MV-4-11 (cell line): ENCODE results near the gene RAB11FIP3.

ENCODE experiments used
- DNase-seq: peaks from one replicate; lab custom pipeline; 2025; lab: John Stamatoyannopoulos, UW

The RAB11FIP3 gene

GRCh38 chr16:533391-534123, 108.1 kb downstream of the RAB11FIP3 start:
- no peak for DNase-seq

DNA sequence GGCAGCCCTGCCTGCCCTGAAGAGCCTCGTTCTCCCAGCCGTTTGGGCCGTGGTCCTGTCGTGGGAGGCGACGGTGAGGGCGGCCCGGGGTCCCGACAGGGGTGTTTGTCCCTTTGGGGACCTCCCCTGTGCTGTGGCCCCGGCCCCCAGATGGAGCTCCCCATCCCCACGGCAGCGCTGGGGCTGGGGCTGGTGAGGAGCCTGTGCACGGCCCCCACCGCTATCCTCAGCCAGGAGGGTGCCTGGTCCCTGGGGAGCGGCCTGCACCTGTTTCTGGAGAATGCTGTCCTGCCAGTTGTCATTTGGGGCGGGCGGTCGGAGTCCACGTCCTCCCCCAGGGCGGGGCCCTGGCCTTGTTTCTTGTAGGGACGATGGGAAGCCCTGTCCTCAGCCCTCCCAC, 108.7 kb downstream of the RAB11FIP3 start:
- DNase-seq = no peak

- DNase-seq = no peak
These were observed 109.5 kb downstream of the RAB11FIP3 start for GRCh38 chr16:534856-535445.

- DNase-seq = peak; percentile 60
These were observed 110.3 kb downstream of the RAB11FIP3 start for GRCh38 chr16:535446-536405.

DNA sequence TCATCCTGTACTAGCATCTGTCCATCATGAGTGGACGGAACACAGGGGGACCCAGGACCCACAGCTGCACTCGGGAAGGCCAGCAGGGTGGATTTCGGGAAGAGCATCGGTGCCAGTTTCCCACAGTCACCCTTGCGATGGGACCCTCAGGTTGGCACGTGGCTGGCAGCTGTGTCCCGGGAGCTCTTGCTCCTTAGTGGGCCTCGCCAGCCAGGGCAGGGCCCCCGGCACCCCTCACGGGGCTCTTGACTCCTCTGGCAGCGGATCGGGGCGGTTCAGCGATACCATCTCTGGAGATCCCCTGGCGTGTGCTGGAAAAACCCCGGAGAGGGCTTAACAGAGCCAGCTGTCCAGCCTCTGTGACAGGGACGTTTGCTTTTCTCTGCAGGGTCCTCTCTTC, 111.3 kb downstream of the RAB11FIP3 start:
- no peak for DNase-seq

DNA sequence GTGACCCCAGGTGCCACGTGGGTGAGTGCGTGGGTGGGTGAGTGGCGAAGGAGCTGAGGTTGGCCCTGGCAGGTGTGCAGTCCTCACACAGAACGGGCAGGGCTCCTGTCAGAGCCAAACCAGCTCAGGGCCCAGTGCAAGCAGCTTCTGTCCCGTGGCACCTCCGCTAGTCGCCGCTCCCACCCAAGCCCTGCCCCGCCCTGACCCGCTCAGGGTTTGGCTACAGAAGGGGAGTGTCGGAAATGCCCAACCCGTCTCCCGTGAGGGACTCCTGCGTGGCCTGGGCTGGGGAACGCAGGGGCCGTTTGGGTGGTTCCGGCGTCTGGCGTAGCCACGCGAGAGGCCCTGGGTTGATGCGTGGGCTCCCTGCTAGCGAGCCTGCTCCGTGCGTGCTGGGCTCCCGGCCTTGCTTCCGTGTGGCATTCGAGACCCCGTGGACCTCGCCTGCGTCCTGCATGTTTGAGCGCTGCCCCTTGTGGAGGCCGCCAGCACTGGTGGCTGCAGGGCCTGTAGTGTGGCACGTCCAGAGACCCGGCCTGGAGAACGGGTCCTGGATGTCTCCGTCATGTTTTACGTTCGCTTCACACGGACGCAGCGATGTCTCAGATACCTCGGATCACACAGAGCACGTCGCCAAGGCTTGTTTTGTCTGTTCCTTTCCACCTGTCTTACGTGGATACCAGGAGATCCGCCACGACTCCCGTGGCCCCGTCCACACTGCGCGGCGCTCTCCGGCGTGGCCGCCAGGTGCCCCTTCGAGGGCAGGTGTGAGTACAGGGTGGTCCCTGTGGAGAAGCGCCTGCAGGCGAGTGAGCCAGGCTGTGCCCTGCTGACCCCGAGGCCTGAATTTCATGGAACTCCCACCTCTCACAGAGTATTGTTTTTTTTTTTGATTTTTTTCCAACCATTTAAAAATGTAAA, 112.2 kb downstream of the RAB11FIP3 start:
- no peak for DNase-seq

DNA sequence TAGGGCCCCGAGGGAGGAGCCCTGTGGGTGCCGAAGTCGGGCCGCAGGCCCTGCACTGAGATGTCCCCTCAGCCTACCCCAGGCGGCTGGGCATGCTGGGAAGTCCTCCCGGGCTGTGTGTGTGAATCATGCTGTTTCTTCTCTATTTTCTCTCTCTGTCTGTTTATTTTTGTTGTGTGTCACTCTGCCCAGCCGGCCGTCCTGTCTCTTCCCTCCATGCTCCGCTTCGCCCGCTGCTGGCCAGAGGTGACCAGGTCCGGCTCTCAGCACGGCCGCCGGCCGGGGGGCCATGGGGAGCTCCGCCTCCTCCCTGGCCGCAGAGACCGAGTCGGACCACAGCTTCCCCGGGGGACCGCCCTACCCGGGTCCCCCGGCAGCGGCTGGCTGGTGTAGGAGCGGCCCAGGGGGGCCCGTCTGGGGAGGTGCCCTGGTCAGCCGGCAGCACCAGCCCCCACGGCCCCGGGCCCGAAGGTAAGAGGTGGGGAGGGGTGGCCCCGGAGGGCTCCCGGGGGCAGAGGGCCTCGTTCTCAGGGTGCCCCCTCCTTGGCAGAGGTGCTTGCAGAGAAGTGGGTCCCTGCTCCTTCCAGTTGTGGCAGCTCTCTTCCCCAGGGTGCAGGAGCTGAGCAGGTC, 114.6 kb downstream of the RAB11FIP3 start:
- DNase-seq = no peak

DNA sequence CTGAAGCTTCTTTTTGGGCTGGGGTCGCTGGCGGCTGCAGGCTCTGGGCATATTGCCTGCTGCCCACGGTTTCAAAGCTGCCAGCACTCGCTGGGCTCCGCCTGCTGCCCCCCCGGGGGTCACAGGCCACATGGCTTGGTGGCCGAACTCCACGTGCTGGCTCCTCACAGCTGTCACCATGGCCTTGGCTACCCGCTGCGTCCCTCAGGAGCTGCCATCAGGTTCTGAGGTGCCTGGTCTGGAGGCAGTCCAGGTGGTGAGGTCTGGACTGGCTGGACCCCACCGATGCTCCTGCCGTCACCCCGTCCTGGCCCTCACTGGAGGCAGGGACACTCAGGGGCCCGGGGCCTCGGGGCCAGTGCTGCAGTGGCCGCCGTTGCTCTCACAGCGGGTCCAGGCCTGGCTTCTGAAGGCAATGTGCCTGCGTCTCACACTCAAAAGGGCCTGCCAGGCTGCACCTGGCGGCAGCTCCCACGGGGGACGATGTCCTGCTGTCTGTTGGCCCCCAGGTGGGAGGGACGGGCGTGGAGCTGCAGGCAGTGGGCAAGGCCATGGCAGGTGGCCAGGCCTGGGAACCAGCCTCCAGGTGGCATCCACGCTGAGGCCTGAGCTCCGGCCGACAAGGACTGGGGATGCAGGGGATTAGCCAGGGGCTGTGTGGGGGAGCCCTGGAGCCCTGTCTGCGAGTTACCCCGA, 115.3 kb downstream of the RAB11FIP3 start:
- DNase-seq = no peak

DNA sequence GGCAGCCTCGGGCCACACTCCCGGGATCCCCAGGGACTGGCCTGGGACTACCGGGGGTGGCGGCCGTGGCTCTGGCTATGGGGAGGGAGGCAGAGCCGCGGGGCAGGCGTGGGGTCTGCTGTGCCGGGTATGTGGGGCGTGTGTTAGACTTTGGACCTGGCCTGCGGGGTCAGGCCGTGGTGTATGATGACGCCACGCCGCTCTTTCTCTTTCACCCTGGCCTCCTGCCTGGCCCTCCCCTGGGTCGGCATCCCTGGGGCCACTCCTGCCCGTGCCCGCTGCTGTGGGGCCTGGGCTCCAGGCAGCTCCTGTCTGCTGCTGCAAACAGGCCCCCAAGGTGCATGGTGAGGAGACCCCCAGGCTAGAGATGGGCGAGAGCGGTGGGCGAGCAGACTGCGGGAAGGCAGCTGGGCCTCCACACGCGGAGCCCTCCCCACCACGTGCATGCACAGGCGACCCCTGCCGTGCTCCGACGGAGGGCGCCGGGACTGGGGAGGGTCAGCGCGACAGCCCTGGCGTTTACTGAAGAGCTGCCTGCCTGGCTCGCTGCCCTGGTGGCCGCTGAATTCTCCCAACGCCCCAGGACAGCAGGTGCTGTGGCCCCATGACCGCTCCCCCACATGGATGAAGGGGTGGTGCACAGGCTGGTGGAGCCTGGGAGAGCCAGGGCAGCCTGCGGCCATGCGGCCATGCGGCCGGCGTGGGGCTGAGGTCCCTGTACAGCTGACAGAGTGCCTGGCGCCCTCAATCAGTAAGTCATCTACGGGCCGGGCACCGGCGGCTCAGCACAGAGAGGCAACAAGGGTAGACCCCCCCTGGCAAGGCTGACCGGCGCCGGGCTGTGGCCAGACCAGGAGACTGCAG, 118.1 kb downstream of the RAB11FIP3 start:
- DNase-seq = no peak

DNA sequence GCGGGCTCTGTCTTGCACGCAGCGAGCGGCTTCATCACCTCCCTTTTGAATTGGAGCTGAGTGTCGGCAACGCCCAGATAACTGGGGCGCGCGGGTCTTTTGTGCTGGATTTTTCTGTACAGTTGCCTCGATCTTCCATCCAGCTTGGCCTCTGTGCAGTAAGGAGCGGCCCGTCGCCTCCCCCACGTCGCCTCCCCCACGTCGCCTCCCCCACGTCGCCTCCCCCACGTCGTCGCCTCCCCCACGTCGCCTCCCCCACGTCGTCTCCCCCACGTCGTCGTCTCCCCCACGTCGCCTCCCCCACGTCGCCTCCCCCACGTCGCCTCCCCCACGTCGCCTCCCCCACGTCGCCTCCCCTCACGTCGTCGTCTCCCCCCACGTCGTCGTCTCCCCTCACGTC, 119.1 kb downstream of the RAB11FIP3 start:
- DNase-seq = no peak

DNA sequence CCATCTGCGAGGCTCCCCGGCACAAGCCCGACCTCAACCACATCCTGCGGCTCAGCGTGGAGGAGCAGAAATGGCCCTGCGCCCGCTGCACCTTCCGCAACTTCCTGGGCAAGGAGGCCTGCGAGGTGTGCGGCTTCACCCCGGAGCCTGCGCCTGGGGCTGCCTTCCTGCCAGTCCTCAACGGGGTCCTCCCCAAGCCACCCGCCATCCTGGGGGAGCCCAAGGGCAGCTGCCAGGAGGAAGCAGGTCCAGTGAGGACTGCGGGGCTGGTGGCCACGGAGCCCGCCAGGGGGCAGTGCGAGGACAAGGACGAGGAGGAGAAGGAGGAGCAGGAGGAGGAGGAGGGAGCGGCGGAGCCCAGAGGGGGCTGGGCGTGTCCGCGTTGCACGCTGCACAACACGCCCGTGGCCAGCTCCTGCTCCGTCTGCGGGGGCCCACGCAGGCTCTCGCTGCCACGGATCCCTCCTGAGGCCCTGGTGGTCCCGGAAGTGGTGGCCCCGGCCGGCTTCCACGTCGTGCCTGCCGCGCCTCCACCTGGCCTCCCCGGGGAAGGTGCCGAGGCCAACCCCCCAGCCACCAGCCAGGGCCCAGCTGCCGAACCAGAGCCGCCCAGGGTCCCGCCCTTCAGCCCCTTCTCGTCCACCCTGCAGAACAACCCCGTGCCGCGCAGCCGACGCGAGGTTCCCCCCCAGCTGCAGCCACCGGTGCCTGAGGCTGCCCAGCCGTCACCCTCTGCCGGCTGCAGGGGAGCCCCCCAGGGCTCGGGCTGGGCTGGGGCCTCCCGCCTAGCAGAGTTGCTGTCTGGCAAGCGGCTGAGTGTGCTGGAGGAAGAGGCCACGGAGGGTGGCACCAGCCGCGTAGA, 121.7 kb downstream of the RAB11FIP3 start:
- DNase-seq = peak; percentile 83

GRCh38 chr16:548586-548985, 123.1 kb downstream of the RAB11FIP3 start:
- DNase-seq = no peak

DNA sequence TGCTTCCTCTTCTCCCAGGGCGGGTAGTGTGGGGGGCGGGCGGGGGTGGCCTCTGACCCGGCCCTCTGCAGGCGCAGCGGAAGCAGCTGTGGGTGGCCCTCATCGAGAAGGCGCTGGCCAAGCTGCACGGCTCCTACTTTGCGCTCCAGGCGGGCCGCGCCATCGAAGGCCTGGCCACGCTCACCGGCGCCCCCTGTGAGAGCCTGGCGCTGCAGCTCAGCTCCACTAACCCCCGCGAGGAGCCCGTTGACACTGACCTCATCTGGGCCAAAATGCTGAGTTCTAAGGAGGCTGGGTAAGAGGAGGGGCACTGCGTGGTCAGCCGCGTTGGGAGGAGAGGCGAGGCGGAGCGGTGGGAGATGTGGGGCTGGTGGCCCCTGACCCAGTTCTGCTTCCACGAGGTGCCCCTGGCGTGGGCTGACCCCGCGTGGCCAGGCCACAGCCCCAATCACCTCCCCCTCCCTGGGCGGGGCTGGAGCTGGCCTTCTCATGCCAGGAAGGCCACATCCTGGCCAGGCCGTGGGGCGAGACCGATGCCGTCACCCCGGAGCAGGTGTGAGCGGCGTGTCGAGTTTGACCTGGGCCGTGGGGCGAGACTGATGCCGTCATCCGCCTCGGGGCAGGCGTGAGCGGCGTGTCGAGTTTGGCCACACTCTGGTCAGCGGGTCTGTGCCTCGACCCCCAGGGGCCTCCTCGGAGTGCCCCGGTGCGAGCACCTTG, 124.3 kb downstream of the RAB11FIP3 start:
- DNase-seq = no peak

GRCh38 chr16:551210-551609, 125.8 kb downstream of the RAB11FIP3 start:
- DNase-seq = no peak

GRCh38 chr16:552171-552570, 126.7 kb downstream of the RAB11FIP3 start:
- DNase-seq = no peak

DNA sequence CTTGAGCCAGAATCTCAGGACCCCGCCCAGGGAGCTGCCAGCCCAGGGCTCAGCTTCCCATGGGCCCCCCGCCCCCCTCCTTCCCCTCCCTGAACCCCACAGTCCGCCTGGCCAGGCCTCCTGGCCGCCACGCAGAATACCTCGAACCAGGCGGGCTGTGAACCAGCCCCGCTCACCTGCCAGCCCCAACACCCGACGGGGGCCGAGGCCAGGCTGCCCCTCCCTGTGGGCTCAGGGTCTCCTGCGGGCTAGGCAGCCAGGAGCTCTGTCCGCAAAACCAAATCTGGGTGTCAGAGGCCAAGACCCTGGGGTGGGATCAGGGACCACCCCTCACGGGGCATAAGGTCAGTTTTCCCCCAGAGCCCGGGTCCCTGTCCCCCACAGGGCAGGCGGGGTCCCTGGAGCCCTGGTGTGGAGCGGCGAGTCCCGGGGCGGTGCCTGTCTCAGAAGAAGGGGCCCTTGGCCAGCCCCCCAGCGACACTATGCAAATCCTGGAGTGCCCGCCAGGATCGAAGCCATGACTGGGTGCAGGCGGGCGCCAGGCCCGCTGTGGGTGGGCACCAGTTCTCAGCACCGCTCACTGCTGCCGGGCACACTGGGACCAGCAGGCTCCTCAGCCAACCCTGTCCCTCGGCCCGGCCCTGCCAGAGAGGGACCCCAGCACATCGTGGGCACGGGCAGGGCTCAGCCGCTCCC, 128.3 kb downstream of the RAB11FIP3 start:
- no peak for DNase-seq

DNA sequence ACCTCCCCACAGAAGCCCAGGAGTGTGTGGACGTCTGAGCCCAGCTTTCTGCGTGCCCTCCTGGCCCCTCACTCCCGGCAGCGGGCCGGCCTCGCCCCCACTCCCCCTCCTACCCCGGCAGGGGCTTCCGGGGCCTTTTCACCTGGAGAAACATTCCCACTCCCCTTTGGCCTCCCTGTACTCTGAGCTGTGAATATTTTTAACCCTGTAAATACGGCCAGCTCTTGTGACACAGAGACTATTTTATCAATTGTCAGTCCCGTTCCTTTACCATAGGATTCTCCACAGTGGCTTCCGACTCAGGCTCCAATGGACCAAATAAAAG, 128.8 kb downstream of the RAB11FIP3 start:
- DNase-seq = no peak
